Myocyte (in vitro differentiated cells): ENCODE results near the gene NCDN. TPM values are rescaled to one million over a fixed set of nuclear protein-coding genes. Genes with fewer than 3 reads are reported as not detected.
"Not testable (repeated sequence)": the region's sequence is repeated elsewhere in the genome, so short reads cannot be mapped to it uniquely, and the experiment has no call there.

ENCODE experiments used
- DNase-seq: peaks from one replicate; pipeline ENCODE4 v3.0.0-alpha.2; 2012; ENCODE audit warnings: low read depth
- total RNA-seq: library from RNA; depleted of rRNA; stranded (reverse); fragments of >200 nt; gene quantifications from 2 replicates; pipeline ENCODE4 v1.2.3, GENCODE V29; 2014

The NCDN gene
- total RNA-seq, 1 donor from 2014 or later = 44.1 TPM

- DNase-seq = peak; percentile 78
Measured at GRCh38 chr1:35568975-35569395, 11.4 kb downstream of the NCDN start.

GRCh38 chr1:35569936-35570335 lies 12.3 kb downstream of the NCDN start:
- no peak for DNase-seq

- DNase-seq = no peak
Measured at GRCh38 chr1:35570589-35571137, 13.1 kb downstream of the NCDN start.

- DNase-seq = no peak
Measured at GRCh38 chr1:35571263-35571662, 13.7 kb downstream of the NCDN start.

GRCh38 chr1:35572296-35572695 lies 14.7 kb downstream of the NCDN start:
- no peak for DNase-seq

GRCh38 chr1:35573198-35574124 lies 15.9 kb downstream of the NCDN start, which contains the start of gene TFAP2E:
Gene TFAP2E, plus strand, starts transcription at chr1:35573314. Its CDS starts 264 bp downstream, at chr1:35573578.
- peak; percentile 40 for DNase-seq

GRCh38 chr1:35574125-35574654 lies 16.6 kb downstream of the NCDN start:
- DNase-seq = no peak

- no peak for DNase-seq
Measured at GRCh38 chr1:35574655-35575415, 17.2 kb downstream of the NCDN start.

GRCh38 chr1:35575416-35575958 lies 17.9 kb downstream of the NCDN start:
- DNase-seq = no peak

GRCh38 chr1:35576061-35576765 lies 18.6 kb downstream of the NCDN start:
- no peak for DNase-seq

- not testable (repeated sequence) for DNase-seq
Measured at GRCh38 chr1:35576766-35577070, 19.1 kb downstream of the NCDN start.

- no peak for DNase-seq
Measured at GRCh38 chr1:35577071-35577998, 19.7 kb downstream of the NCDN start.

GRCh38 chr1:35580949-35581388 lies 23.4 kb downstream of the NCDN start:
- DNase-seq = no peak

- DNase-seq = not testable (repeated sequence)
Measured at GRCh38 chr1:35581621-35582020, 24.0 kb downstream of the NCDN start.

- no peak for DNase-seq
Measured at GRCh38 chr1:35585281-35585680, 27.7 kb downstream of the NCDN start.

- not testable (repeated sequence) for DNase-seq
Measured at GRCh38 chr1:35585805-35586204, 28.2 kb downstream of the NCDN start.

GRCh38 chr1:35586808-35587207 lies 29.2 kb downstream of the NCDN start:
- no peak for DNase-seq

- no peak for DNase-seq
Measured at GRCh38 chr1:35587736-35588135, 30.1 kb downstream of the NCDN start.

GRCh38 chr1:35588197-35588910 lies 30.8 kb downstream of the NCDN start:
- DNase-seq = no peak
